Stimulated activated CD8-positive, alpha-beta memory T cell treated with anti-CD3 and anti-CD28 coated beads, Interleukin-4, amount 100 ng/mL, for 48 hours (primary cell): ENCODE results near the gene NANP.

ENCODE experiments used
- DNase-seq: peaks from one replicate; pipeline ENCODE4 v3.0.0-alpha.2; 2020

The NANP gene

DNA sequence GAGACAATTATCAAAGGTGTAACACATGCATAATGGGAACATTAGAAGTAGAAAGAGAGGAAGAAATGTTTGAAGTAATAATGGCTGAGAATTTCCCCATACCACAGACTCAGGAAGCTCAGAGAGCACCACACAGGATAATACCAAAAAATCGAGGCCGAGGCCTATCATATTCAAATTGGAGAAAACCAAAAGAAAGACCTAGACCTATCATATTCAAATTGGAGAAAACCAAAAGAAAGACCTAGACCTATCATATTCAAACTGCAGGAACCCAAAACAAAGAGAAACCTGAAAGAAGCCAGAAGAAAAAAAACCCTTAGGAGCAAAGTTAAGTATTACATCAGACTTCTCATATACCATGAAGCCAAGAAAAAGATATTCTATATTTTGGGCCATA is 56.5 kb downstream of the NANP start:
- no peak for DNase-seq

DNA sequence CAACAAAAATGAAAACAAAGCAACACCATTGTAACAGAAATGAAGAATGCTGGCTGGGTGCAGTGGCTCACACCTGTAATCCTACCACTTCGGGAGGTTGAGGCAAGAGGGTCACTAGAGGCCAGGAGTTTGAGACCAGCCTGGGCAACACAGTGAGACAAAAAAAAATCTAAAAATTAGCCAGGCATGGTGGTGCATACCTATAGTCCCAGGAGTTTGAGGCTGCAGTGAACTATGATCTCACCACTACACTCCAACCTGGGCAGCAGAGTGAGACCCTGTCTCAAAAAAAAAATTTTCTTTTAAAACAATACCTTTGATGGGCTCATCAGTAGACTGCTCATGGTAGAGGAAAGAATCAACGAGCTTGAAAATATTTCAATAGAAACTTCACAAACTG is 57.0 kb downstream of the NANP start:
- no peak for DNase-seq

DNA sequence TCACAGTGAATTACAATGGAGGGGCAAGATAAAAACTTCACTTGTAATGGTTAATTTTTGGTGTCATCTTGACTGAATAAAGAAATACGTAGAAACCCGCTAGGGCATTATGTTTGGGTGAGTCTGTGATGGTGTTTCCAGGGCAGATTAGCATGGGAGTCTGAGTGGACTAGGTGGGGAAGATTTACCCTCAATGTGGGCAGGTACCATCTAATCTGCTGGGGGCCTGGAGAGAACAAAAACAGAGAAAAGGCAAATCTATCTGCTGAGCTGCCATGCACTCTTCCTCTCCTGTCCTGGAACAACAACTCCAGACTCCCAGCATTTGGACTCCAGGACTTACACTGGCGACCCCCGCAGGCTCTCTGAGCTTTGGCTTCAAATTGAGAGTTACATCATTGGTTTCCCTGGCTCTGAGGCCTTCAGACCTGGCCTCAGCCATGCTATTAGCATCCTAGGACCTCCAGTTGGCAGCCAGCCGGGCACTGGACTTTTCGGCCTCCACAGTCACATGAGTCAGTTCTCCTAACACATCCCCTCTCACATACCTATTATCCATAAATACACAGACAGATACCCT is 58.1 kb downstream of the NANP start:
- DNase-seq = no peak

GRCh38 chr20:25563876-25564275 is 59.9 kb downstream of the NANP start:
- DNase-seq = no peak

DNA sequence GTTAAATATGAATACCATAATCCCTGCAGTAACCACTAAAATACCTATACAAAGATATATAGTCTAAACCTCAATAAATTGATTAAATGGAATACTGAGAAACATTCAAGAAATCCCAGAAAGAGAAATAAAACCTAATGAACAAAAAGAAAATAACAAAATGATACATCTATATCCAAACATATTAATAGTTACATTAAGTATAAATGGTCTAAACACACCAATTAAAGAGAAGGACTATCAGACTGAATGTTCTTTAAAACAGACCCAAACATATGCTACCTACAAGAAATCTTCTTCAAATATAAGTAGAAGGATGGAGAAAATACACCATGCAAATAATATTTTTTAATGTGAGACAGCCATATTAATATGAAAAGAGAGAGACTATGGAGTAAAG is 60.5 kb downstream of the NANP start:
- DNase-seq = no peak
